ENCODE results near the gene ECSCR.

Gene ECSCR

GRCh38 chr5:139473565-139473964, 11.0 kb upstream of the ECSCR start:
- ATAC-seq: no peak
- DNase-seq: no peak

- DNase-seq: no peak
These were observed 10.6 kb upstream of the ECSCR start for GRCh38 chr5:139473105-139473504.

GRCh38 chr5:139472386-139473030, 10.0 kb upstream of the ECSCR start:
- no peak for ATAC-seq

More at GRCh38 chr5:139473105-139473504, 10.6 kb upstream of the ECSCR start:
- ATAC-seq: no peak

GRCh38 chr5:139470821-139471300, 8.3 kb upstream of the ECSCR start, which contains the start of gene SMIM33:
SMIM33 (plus strand) TSS chr5:139471004; CDS start chr5:139471122, 118 bp downstream.
- ATAC-seq (peak; percentile 51), DNase-seq (peak; percentile 34)

More at GRCh38 chr5:139472386-139473030, 10.0 kb upstream of the ECSCR start:
- DNase-seq: no peak

GRCh38 chr5:139468421-139468931, 5.9 kb upstream of the ECSCR start:
- peak; percentile 77 for ATAC-seq

GRCh38 chr5:139461698-139462097, 845 bp downstream of the ECSCR start:
- ATAC-seq (no peak), DNase-seq (no peak)

More at GRCh38 chr5:139468421-139468931, 5.9 kb upstream of the ECSCR start:
- DNase-seq: peak; percentile 37

- DNase-seq (no peak), ATAC-seq (no peak)
These were observed 1.4 kb downstream of the ECSCR start for GRCh38 chr5:139461176-139461575.

GRCh38 chr5:139460455-139460854, 2.1 kb downstream of the ECSCR start:
- DNase-seq (no peak), ATAC-seq (no peak)

GRCh38 chr5:139459451-139459934, 3.0 kb downstream of the ECSCR start:
- ATAC-seq (peak; percentile 62), DNase-seq (peak; percentile 54)

- DNase-seq (peak; percentile 75), ATAC-seq (peak; percentile 93)
These were observed 3.7 kb downstream of the ECSCR start for GRCh38 chr5:139458580-139459407.

GRCh38 chr5:139457653-139458306, 4.8 kb downstream of the ECSCR start:
- DNase-seq: peak; percentile 53
- no peak for ATAC-seq

GRCh38 chr5:139457241-139457640, 5.3 kb downstream of the ECSCR start:
- no peak for ATAC-seq
- no peak for DNase-seq

GRCh38 chr5:139456776-139457175, 5.8 kb downstream of the ECSCR start:
- DNase-seq: no peak

GRCh38 chr5:139454568-139455290, 7.8 kb downstream of the ECSCR start:
- ATAC-seq (no peak), DNase-seq (no peak)

More at GRCh38 chr5:139456776-139457175, 5.8 kb downstream of the ECSCR start:
- ATAC-seq: no peak

- DNase-seq (no peak), ATAC-seq (no peak)
These were observed 8.6 kb downstream of the ECSCR start for GRCh38 chr5:139453683-139454567.

GRCh38 chr5:139451878-139452660, 10.5 kb downstream of the ECSCR start:
- DNase-seq (no peak), ATAC-seq (no peak)

GRCh38 chr5:139451176-139451575, 11.4 kb downstream of the ECSCR start:
- ATAC-seq: no peak

GRCh38 chr5:139446956-139447779, 15.4 kb downstream of the ECSCR start:
- peak; percentile 81 for ATAC-seq
- DNase-seq: peak; percentile 40

More at GRCh38 chr5:139451176-139451575, 11.4 kb downstream of the ECSCR start:
- no peak for DNase-seq

All from stimulated activated naive CD8-positive, alpha-beta T cell treated with anti-CD3 and anti-CD28 coated beads, Interleukin-15, Interleukin-2, amounts not matched to agents 100 U/mL and 50 U/mL, for 24 hours (primary cell).